CD14-positive monocyte (primary cell): ENCODE data around the gene ZFP91. TPM values are rescaled to one million over a fixed set of nuclear protein-coding genes. Genes with fewer than 3 reads are reported as not detected.

Experiments
- DNase-seq, 3 donors: peaks; one replicate each; pipeline ENCODE4 v3.0.0-alpha.2; 2011 to 2022
- H2AFZ ChIP-seq: 2 replicates; pipeline ENCODE4 v1.6.0; 2012; ENCODE audit warnings: mild to moderate bottlenecking, low read depth, low read length, inconsistent platforms; ENCODE audit not compliant: insufficient read depth, poor library complexity, severe bottlenecking
- H3K27ac ChIP-seq, 2 donors: 1 replicate in 1 of 2; 2 replicates in 1 of 2; pipeline ENCODE4 v1.5.1; 2012 to 2013; ENCODE audit warnings: low read length in 2 of 2, control low read depth in 1 of 2, inconsistent platforms in 1 of 2, low read depth in 1 of 2, mild to moderate bottlenecking in 1 of 2
- H3K27me3 ChIP-seq, 2 donors: one replicate each; pipeline versions ENCODE4 v1.6.0 to v1.6.1; 2011 to 2013; ENCODE audit warnings: low read length in 2 of 2; ENCODE audit not compliant: control insufficient read depth in 2 of 2, insufficient read depth in 2 of 2
- H3K36me3 ChIP-seq, 2 donors: replicated peaks in 1 of 2; 1 replicate in 1 of 2; 2 replicates in 1 of 2; pipeline versions ENCODE4 v1.5.1 to v1.6.1; 2012 to 2013; ENCODE audit warnings: low read length in 2 of 2, control low read depth in 1 of 2, inconsistent platforms in 1 of 2, mild to moderate bottlenecking in 1 of 2; ENCODE audit not compliant: insufficient read depth in 2 of 2, control insufficient read depth in 1 of 2
- H3K4me1 ChIP-seq, 2 donors: 1 replicate in 1 of 2; 2 replicates in 1 of 2; pipeline versions ENCODE4 v1.5.1 to v1.6.1; 2012 to 2013; ENCODE audit warnings: low read length in 2 of 2, control low read depth in 1 of 2, inconsistent platforms in 1 of 2, mild to moderate bottlenecking in 1 of 2, moderate library complexity in 1 of 2; ENCODE audit not compliant: insufficient read depth in 2 of 2, control insufficient read depth in 1 of 2
- H3K4me2 ChIP-seq: replicated peaks from 2 replicates; pipeline ENCODE3; 2012; ENCODE audit warnings: low read length, moderate library complexity, mild to moderate bottlenecking; ENCODE audit not compliant: poor library complexity, severe bottlenecking; ENCODE audit errors: extremely low read depth
- H3K4me3 ChIP-seq, 3 experiments: fragments of 200-600 bp in 1 of 3; sonication (generic) in 1 of 3; replicated peaks in 1 of 3; 1 replicate in 2 of 3; 2 replicates in 1 of 3; pipeline ENCODE4 v1.5.1; 2011 to 2013; ENCODE audit warnings: low read length in 3 of 3, mild to moderate bottlenecking in 3 of 3, control low read depth in 2 of 3, low read depth in 2 of 3, inconsistent platforms in 1 of 3, moderate library complexity in 1 of 3
- H3K79me2 ChIP-seq: 2 replicates; pipeline ENCODE4 v1.6.0; 2012; ENCODE audit warnings: mild to moderate bottlenecking, control low read depth, inconsistent platforms, low read length, moderate library complexity; ENCODE audit not compliant: insufficient read depth
- H3K9ac ChIP-seq: 2 replicates; pipeline ENCODE4 v1.6.0; 2017; ENCODE audit warnings: low read length, mild to moderate bottlenecking; ENCODE audit not compliant: insufficient read depth, poor library complexity, severe bottlenecking
- H3K9me3 ChIP-seq, 2 donors: replicated peaks in 1 of 2; 1 replicate in 1 of 2; 2 replicates in 1 of 2; pipeline versions ENCODE4 v1.5.1 to v1.6.1; 2012 to 2013; ENCODE audit warnings: low read length in 2 of 2, control low read depth in 1 of 2; ENCODE audit not compliant: control insufficient read depth in 1 of 2, insufficient read depth in 1 of 2
- H4K20me1 ChIP-seq: 2 replicates; pipeline ENCODE4 v1.6.0; 2012; ENCODE audit warnings: mild to moderate bottlenecking, low read length, control low read depth, moderate library complexity; ENCODE audit not compliant: insufficient read depth
- H3K27ac Mint-ChIP-seq, 7 donors: one replicate each; pipeline ENCODE4 v1.8.0; 2020; ENCODE audit warnings: mild to moderate bottlenecking in 7 of 7, mixed read lengths in 7 of 7, moderate library complexity in 6 of 7, inconsistent platforms in 2 of 7
- H3K27me3 Mint-ChIP-seq, 3 donors: one replicate each; pipeline ENCODE4 v1.8.0; 2021 to 2022; ENCODE audit warnings: low read depth in 3 of 3, mild to moderate bottlenecking in 3 of 3, mixed read lengths in 3 of 3, moderate library complexity in 3 of 3, inconsistent platforms in 1 of 3
- H3K36me3 Mint-ChIP-seq, 2 donors: one replicate each; pipeline ENCODE4 v1.8.0; 2020; ENCODE audit warnings: mixed read lengths in 2 of 2, inconsistent platforms in 1 of 2, mild to moderate bottlenecking in 1 of 2
- H3K4me1 Mint-ChIP-seq: one replicate; pipeline ENCODE4 v1.8.0; 2020; ENCODE audit warnings: mild to moderate bottlenecking, mixed read lengths
- H3K4me3 Mint-ChIP-seq, 2 donors: one replicate each; pipeline ENCODE4 v1.8.0; 2020; ENCODE audit warnings: mild to moderate bottlenecking in 2 of 2, mixed read lengths in 2 of 2, moderate library complexity in 1 of 2
- H3K9me3 Mint-ChIP-seq, 7 donors: one replicate each; pipeline ENCODE4 v1.8.0; 2020 to 2022; ENCODE audit warnings: mixed read lengths in 7 of 7, mild to moderate bottlenecking in 6 of 7, moderate library complexity in 6 of 7, inconsistent platforms in 2 of 7
- CTCF ChIP-seq: fragments of 200-600 bp; IDR thresholded peaks from one replicate; pipeline ENCODE4 v1.8.0; 2022; ENCODE audit warnings: antibody characterized with exemption, mild to moderate bottlenecking
- WGBS: methylation state at CpG from one replicate; pipeline ENCODE4 v1.1.5; 2013; ENCODE audit warnings: missing lambda C conversion rate; ENCODE audit not compliant: insufficient coverage; 5-methylcytosine and 5-hydroxymethylcytosine counted together
- intact Hi-C, 2 donors: fragments of 100-400 bp; cut with micrococcal nuclease; formaldehyde crosslinking; loops; one replicate each; pipeline versions ENCODE4 v1.15.0 to v1.15.1; 2023
- polyA plus RNA-seq, 3 donors: library from polyadenylated mRNA; depleted of rRNA in 1 of 3; unstranded in 2 of 3; stranded (reverse) in 1 of 3; fragments of 300-500 nt in 2 of 3; fragments of >200 nt in 1 of 3; fragmentation: Illumina TruSeq in 2 of 3; gene quantifications; 1 replicate in 2 of 3; 2 replicates in 1 of 3; pipeline ENCODE4 v1.2.3, GENCODE V29; 2012 to 2021

The ZFP91 gene
- polyA plus RNA-seq, 3 donors: 8.0 to 15.8 (median 8.3) TPM

- H4K20me1 ChIP-seq: peaks cover 99% of the 10 kb centered on the region
- no peaks in the 10 kb centered on the region for H3K4me1 ChIP-seq
- H3K4me3 ChIP-seq: no peak overlapping the region
- Mint-ChIP-seq H3K4me1 (peaks cover 8% of the 10 kb centered on the region), H3K36me3 (peaks cover 32 to 51% of the 10 kb centered on the region in 2 donors), H3K4me3 (no peak overlapping the region), H3K27ac (no peak overlapping the region), H3K9me3 (no peaks in the 10 kb centered on the region), H3K27me3 (no peaks in the 10 kb centered on the region)
- no peaks in the 10 kb centered on the region for H3K9me3 ChIP-seq
- H3K36me3 ChIP-seq: peaks cover 10 to 75% of the 10 kb centered on the region in 2 donors
- no peak overlapping the region for H2AFZ ChIP-seq
- H3K79me2 ChIP-seq: peaks cover 100% of the 10 kb centered on the region
- intact Hi-C loops: no loop called here
- TF ChIP-seq CTCF: no peak
- WGBS: no CpG with 5 or more reads among the region's 3 CpGs
- no peaks in the 10 kb centered on the region for H3K27me3 ChIP-seq
- DNase-seq: no peak
- H3K9ac ChIP-seq: no peak overlapping the region
- H3K4me2 ChIP-seq: no peak overlapping the region
- H3K27ac ChIP-seq: peak overlapping the region in 1 of 2 donors; percentile 21
These were observed 18.8 kb downstream of the ZFP91 start for GRCh38 chr11:58597486-58598144.

DNA sequence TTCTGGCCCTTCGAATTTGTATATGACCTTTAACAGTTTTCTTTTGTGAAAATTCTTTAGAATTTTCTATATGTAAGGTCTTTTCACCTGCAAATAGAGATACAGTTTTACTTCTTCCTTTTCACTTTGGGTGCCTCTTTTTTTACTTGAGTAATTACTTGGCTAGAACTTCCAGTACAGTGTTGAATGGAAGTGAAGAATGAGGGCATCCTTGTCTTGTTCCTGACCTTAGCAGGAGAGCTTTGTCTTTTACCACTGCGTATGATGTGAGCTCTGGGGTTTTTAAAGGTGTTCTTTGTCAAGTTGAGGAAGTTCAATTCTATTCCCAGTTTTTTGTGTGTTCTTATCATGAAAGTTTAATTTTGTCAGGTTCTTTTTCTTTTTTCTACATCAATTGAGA, 21.6 kb downstream of the ZFP91 start:
- H3K27me3 ChIP-seq: no peaks in the 10 kb centered on the region
- WGBS: no CpG with 5 or more reads among the region's 2 CpGs

More for the DNA sequence above, 21.6 kb downstream of the ZFP91 start:
- no peak overlapping the region for H3K4me2 ChIP-seq
- intact Hi-C loops: no loop called here
- H3K27ac Mint-ChIP-seq: peak overlapping the region in 2 of 7 donors; percentile 24 to 39
- no peaks in the 10 kb centered on the region for H3K9me3 Mint-ChIP-seq
- no peak overlapping the region for H3K27ac ChIP-seq
- no peak overlapping the region for H2AFZ ChIP-seq
- H3K9ac ChIP-seq: no peak overlapping the region
- no peak for TF ChIP-seq CTCF
- no peaks in the 10 kb centered on the region for H3K9me3 ChIP-seq
- H3K4me3 ChIP-seq: no peak overlapping the region
- H3K4me3 Mint-ChIP-seq: no peak overlapping the region
- peaks cover 5 to 56% of the 10 kb centered on the region in 2 donors for H3K36me3 ChIP-seq
- no peaks in the 10 kb centered on the region for H3K4me1 ChIP-seq
- H3K36me3 Mint-ChIP-seq: peaks cover 36 to 49% of the 10 kb centered on the region in 2 donors
- DNase-seq: no peak
- H3K27me3 Mint-ChIP-seq: no peaks in the 10 kb centered on the region
- peaks cover 15% of the 10 kb centered on the region for H3K4me1 Mint-ChIP-seq
- H4K20me1 ChIP-seq: peaks cover 99% of the 10 kb centered on the region
- H3K79me2 ChIP-seq: peaks cover 100% of the 10 kb centered on the region
